Stimulated activated CD8-positive, alpha-beta memory T cell treated with anti-CD3 and anti-CD28 coated beads, Interleukin-2, amount 100 ng/mL, for 1 hour (primary cell): ENCODE data around the gene MET.
"Not testable (repeated sequence)": the region's sequence is repeated elsewhere in the genome, so short reads cannot be mapped to it uniquely, and the experiment has no call there.

Experiments used
- DNase-seq, 2 donors: peaks; one replicate each; pipeline ENCODE4 v3.0.0-alpha.2; 2020; ENCODE audit warnings: low read depth in 2 of 2

Gene MET

DNA sequence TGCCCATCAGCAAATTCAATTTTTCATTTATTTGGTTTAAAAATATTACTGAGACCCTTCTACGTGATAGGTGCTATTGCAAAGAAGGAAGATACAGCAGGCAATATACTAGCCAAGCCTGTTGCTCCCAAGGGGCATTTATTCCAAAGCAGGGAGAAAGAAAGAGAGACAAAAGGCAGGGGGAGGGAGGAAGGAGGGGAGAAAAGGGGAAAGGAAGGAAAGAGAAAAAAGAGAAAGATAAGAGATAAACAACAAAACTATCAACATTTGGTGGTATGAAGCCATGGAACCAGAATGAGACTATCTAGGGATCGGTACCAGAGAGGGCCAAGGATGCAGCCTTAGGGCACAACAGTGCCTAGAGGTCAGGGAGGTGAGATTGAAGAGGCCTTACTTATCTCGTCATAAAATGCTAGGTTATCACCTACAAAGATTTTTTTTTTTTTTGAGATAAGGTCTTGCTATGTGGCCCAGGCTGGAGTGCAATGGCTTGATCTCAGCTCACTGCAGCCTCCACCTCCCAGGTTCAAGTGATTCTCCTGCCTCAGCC, 135.1 kb downstream of the MET start:
- DNase-seq = no peak

DNA sequence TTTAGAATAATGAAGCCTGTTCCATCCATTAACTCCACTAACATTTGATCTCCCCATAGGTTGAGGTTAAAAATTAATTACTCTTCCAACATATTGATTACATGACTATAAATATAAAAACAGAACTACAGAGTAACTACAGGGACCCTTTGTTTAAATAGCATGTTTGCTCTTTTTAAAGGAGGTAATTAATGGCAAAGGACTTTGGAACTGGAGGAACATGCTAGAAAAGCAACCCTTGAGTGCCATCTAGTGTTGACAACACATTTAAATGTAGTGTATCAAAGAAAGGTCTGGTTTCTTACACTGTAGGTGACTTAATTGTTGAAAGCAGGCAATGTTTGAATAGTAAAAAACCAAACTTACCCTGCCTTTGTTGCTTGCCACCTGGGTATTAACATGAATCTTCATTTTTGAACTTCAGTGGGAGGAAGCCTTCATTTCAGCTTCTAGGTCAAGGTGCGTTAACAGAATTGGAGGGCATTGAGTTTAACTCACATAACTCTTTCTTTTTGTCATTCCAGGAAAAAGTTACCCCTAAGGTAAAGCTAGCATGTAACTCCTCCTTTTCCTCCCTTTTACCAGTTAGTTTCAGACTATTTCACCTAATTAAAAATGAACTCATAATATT, 137.8 kb downstream of the MET start:
- DNase-seq = no peak

DNA sequence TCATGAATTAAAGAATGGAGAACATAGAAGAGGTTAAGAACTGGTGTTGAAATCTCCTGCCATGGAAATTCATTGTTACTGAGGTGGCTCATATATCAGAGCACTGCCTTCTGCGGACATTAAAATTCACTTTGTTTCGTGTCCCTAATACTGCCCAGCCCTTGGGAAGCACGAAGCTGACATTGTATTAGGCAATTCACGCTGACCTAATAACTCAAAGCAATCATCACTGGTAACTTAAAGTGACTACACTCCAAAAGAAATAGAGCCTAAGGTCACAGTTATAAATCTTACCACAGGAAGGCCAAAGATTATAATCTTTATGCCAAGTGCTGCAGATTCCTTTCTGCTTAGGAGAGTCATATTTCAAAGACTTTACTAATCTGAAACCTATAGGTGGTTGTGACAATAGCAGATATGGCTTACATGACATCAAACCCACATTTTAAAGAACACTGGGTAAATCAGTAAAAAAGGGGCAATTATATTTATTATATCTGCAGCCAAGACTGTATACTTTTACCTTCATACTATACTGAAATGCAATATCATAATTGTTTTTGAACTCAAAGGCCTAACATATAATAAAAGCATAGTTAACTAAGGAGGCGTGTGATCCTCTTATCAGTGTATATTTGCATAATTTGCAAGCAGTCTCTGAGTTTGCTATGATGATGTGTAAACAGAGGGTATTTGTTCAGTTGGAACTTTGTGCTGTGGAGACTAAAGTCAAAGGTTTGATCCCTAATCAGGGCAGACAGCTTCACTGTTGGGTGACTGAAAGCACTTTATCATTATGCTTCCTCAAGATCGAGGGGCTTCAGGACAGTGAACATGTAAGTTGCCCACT, 138.5 kb downstream of the MET start:
- DNase-seq = no peak

DNA sequence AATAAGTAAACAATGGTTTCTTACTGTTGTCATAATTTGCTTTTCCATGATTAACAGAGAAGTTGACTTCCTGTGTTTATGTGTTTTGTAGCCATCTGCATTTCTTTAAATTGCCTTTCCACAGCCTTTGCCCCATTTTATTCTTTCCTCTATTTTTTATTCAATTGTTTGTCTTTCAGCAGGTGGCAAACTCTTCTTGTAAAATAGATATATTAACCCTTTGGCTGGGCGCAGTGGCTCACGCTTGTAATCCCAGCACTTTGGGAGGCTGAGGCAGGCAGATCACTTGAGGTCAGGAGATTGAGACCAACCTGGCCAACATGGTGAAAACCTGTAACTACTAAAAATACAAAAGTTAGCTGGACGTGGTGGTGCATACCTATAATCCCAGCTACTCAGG, 139.8 kb downstream of the MET start:
- DNase-seq = no peak

DNA sequence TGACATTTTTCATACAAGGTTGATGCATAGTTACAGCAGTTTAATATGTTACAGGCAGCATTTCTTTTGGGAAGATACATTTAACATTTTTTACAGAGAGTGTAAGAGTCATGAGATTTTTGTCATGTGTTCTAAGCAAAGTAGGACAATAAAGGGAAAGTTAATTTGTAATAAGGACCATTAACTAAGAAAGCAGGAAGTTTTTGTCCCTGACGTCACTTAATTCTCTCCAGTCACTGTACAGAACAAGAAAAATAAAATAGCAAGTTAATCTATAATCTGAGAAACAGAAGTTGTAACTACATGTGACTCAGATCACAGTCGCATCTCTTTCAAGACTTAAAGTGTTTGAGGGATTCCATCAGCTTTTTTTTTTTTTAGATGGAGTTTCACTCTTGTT, 140.9 kb downstream of the MET start:
- DNase-seq = no peak

DNA sequence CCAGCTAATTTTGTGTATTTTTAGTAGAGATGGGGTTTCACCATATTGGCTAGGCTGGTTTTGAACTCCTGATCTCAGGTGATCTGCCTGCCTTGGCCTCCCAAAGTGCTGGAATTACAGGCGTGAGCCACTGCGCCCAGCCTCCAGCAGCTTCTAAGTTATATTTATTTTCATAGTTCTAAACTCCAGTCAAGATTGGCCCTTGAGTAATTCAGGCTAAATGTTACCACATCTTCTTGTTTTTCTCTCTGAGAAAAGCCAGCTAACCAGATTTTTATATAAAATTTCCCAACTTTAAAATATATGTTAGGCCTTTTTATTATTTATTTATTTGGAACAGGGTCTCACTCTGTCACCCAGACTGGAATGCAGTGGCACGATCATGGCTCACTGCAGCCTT, 141.4 kb downstream of the MET start:
- not testable (repeated sequence) for DNase-seq

DNA sequence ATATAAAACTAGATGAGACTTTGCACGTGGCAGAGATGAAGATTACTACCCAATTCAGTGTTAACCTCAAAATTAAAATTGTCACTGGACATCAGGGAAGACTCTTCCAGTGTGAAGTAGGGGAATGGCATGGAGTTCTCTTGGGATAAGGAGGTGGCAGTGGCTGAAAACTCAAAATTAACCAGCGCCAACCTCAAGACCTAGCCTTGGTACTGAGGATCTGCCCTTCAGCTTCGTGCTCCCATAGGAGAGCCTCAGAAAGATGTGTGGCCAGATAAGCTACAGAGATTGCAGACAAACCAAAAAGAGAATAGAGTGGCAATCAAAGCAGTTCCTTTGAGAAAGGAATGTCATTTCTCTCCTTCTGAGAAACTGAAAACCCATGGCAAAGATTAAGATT, 143.0 kb downstream of the MET start:
- DNase-seq = no peak

DNA sequence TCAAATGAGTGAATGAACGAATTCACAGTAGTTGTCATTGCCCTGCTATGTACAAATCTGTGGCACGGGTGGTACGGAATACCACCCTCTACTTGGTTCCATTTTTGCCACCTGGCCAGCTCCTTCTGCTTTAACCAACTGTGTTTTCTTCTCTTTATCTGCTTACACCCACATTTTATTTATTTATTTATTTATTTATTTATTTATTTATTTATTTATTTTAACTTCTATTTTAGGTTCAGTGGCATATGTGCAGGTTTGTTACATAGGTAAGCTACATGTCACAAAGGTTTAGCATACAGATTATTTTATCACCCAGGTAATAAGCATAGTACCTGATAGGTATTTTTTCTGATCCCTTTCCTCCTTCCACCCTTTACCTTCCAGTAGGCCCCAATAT, 148.2 kb downstream of the MET start:
- DNase-seq = no peak

DNA sequence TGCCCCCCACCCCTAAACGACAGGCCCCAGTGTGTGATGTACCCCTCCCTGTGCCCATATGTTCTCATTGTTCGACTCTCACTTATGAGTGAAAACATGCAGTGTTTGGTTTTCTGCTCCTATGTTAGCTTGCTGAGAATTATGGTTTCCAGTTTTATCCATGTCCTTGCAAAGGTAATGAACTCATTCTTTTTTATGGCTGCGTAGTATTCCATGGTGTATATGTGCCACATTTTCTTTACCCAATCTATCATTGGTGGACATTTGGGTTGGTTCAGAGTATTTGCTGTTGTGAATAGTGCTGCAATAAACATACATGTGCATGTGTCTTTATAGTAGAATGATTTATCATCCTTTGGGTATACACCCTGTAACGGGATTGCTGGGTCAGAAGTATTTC, 149.7 kb downstream of the MET start:
- not testable (repeated sequence) for DNase-seq

DNA sequence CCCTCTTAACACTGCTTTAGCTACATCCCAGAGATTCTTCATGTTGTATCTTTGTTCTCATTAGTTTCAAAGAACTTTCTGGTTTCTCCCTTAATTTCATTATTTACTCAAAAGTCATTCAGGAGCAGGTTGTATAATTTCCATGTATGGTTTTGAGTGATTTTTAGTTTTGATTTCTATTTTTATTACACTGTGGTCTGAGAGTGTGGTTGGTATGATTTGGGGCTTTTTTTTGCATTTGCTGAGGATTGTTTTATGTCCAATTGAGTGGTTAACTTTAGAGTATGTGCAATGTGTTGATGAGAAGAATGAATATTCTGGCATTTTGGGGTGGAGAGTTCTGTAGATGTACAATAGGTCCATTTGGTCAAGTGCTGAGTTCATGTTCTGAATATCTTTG, 152.5 kb downstream of the MET start:
- no peak for DNase-seq

DNA sequence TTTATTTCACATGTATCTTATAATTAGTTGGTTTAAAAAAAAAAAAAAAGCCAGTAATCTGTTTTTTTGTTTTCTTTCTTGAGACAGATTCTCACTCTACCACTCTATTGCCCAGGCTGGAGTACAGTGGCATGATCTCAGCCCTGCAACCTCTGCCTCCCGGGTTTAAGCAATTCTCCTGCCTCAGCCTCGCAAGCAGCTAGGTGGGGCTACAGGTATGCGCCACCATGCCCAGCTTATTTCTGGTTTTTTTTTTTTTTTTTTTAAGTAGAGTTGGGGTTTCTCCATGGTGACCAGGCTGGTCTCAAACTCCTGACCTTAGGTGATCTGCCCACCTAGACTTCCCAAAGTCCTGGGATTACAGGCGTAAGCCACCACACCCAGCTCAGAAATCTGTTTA, 156.3 kb downstream of the MET start:
- no peak for DNase-seq

DNA sequence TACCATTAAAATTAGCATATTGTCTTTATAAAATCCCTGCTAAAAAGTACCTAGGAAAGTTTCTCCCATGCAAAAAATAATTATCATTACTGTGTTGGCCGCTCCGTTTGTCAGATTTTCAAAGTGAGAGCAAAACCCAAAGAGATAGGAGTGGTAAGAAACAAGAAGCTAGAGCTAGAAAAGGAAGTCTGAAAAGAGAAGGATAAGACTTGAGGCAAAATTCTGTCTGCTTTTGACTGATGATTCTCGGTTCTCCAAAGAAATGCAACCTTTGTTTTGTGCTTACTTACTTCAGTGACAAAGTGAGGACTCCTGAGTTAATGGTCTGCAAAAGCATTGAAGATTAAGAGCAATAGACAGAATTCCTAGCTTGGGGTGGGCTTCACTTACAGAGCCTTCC, 157.0 kb downstream of the MET start:
- no peak for DNase-seq

DNA sequence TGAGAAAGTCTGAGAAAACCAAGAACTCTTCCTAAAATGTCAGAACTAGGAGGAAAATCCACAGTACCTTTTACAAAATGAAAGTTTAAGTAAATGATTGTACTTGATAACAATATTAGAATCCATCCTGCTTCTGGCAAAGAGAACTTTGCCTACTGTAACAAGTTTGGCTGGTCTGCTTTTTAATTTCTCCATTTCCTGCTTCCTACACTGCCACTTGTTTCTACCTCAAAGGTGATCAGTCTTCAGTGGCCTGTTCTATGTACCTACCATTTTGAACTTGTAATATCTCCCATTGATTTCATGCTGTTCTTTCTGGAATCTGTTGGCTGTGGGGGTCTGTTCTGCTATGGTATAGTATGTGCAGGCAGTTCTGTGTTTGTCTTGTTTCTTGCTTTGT, 157.5 kb downstream of the MET start:
- no peak for DNase-seq

DNA sequence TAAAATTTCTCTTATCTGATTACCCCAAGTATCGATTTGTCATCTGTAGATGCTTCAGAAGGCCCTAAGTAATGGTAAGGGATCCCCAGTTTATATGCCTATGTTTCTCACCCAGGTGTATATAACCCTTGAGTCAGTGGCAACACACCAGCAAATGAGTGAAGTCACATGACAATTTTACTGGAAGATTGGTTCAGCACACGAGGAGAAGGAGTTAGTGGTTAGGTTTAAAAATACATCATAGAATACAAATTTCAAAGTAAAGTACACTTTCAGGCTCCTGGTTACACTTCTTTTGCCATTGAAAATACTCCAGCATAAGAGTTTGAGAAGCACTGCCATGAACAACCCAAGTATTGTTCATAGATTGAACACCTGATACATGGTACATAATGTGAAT, 160.7 kb downstream of the MET start:
- DNase-seq = no peak

DNA sequence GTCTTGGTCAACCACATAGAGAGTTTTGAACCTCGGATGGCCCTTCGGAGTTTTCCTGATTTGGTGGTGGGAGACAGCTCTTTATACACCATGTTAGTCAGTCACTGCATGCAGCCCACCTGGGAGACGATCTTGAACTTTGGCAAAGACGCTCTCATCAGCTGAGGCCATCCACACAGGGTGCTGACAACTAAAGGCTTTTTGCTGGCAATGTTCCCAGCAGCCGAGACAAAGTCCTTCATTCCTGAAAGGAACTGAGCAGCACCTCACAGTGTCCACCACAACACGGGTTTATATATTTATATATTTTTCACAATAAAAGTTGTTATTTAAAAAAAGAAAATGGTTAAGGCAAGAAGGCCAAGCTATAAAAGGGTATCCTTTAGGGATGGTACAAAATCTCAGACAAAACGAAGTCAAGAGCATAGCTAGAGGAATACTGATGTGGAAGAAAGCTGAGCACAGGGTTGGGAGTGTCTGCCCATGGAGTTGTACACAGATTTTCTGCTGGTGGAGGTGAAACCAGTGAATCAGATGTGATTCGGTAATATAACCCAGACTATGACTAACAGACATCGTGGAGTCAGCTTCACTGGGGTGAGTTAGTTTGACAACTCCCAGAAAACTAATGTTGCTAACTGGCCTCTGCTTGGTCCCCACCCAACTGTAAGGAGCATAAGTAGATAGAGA, 163.0 kb downstream of the MET start:
- DNase-seq = no peak

DNA sequence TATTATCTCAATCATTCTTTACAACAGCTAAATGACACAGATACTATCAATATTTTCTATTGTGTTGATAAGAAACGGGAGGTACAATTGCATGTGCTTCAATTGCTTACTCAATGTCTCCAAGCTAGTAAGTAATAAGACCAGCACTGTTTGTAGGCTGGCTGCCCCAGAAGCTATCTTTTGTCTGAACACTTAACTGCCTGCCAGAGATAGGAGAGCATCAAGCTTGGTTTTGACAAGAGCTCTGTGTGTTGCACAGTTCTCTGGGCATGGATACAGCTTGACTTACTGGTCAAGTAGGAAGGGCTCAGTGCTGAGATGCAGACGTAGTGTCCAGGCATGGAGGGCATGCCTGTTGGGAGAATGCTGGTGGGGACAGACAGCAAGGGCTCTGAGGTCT, 164.1 kb downstream of the MET start:
- DNase-seq = no peak

DNA sequence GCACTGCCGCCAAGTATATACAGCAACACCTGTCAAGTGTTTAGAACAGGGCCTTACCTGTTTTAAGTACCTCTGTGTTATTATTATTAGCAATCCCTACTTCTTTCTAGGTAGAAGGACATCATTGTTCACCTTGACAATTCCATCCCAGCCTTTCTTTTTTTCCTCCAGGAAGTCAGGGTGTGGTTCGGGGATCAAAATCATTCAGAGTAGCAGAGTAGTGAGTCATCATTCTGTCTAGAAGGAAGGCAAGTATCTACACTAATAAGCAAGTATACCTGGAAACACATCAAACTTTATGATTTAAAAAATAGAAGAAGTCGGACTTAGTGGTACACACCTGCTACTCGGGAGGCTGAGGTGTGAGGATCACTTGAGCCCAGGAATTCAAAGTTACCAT, 164.9 kb downstream of the MET start:
- no peak for DNase-seq

DNA sequence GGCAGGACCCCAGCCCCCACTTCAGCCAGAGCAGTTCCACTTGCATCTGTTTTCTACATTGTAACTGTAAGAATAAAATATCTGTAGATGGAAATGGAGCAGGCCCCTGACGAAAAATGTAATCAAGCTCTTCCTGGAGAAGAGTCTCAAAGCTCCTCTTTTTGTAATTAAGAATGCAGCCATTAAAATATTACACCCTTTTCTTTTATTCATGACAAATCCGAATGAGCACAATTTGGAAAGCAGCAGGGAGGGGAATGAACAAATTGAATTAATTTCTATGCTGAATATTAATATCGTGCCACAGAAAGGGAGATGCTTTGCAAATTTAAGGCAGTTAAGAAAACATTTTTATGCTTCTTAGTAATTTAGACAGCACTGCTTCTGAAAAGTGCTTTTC, 165.6 kb downstream of the MET start:
- no peak for DNase-seq

DNA sequence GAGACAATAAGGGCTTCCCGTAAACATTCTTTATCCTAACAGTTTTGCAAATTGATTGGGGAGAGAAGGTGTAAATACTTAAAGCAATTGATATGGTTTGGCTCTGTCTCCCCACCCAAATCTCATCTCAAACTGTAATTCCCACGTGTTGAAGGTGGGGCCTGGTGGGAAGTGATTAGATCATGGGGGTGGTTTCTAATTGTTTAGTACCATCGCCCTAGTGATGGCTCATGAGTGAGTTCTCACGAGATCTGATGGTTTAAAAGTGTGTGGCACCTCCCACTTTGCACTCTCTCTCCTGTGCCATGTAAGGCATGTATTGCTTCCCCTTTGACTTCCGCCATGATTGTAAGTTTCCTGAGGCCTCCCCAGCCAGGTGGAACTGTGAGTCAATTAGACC, 168.3 kb downstream of the MET start:
- DNase-seq = no peak

DNA sequence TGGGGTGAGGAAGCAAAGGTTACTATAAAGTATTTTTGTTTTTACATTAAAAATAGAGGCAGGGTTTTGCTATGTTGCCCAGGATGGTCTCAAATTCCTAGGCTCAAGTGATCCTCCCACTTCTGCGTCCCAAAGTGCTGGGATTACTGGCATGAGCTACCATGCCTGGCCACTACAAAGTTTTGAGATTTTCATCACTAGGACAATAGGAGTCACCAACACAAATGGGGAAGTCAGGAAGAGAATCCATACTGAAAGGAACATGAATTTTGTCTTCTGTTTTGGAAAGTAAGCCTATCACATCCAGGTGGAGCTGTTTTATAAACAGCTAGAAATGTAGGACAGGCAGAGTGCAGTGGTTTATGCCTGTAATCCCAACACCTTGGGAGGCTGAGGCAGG, 170.4 kb downstream of the MET start:
- no peak for DNase-seq

DNA sequence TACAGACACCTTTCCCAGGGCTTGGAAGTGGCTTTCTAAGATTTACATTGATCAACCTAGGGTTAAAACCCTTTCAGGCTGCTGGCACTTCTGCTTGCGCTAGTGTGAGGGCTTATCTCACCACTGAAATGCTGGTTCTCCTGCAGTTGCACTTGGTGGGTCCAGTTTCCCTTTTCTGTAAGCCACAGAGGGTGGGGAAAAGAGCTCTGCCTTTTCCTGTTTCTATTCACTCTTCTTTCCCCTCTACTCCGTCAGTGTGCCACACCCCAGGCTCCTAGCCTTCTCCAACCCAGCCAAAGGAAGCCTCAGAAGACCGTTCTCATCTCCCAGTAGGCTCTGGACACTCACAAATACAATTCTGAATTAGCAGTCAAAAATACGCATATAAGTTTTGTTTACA, 171.4 kb downstream of the MET start:
- DNase-seq = no peak
